Body of pancreas (tissue), 4 donors: ENCODE measurements around the gene SHF. TPM values are rescaled to one million over a fixed set of nuclear protein-coding genes. Genes with fewer than 3 reads are reported as not detected.

Source experiments
- ATAC-seq: fragments of 150-250 bp; one replicate; pipeline ENCODE4 v1.9.1; 2016
- DNase-seq, 4 donors: peaks; one replicate each; pipeline ENCODE4 v3.0.0-alpha.2; 2019
- H3K27ac ChIP-seq, 4 donors: fragments of 200-600 bp; sonication (generic); 1 replicate in 3 of 4; 2 replicates in 1 of 4; pipeline versions ENCODE4 v1.5.1 to v1.6.1; 2016 to 2019; ENCODE audit warnings: mild to moderate bottlenecking in 1 of 4, mixed read lengths in 1 of 4, moderate library complexity in 1 of 4
- H3K27me3 ChIP-seq, 2 donors: fragments of 200-600 bp; sonication (generic); one replicate each; pipeline ENCODE4 v1.6.0; 2016; ENCODE audit warnings: mild to moderate bottlenecking in 1 of 2
- H3K36me3 ChIP-seq, 2 donors: fragments of 200-600 bp; sonication (generic); replicated peaks in 1 of 2; 2 replicates each; pipeline ENCODE4 v1.5.1; 2016; ENCODE audit warnings: low read depth in 2 of 2; ENCODE audit not compliant: insufficient read depth in 1 of 2
- H3K4me1 ChIP-seq: fragments of 200-600 bp; sonication (generic); one replicate; pipeline ENCODE4 v1.6.0; 2016
- H3K4me3 ChIP-seq, 2 donors: fragments of 200-600 bp; sonication (generic); 1 replicate in 1 of 2; 2 replicates in 1 of 2; pipeline ENCODE4 v1.5.1; 2016 to 2019
- H3K9me3 ChIP-seq, 3 donors: fragments of 200-600 bp; sonication (generic); 1 replicate in 2 of 3; 2 replicates in 1 of 3; pipeline ENCODE4 v1.5.1; 2016
- CTCF ChIP-seq, 7 experiments: fragments of 450-650 bp in 4 of 7; fragments of 200-600 bp in 3 of 7; sonication (generic) in 3 of 7; IDR thresholded peaks; one replicate each; pipeline ENCODE4 v1.5.1; 2016 to 2019; ENCODE audit warnings: antibody characterized with exemption in 7 of 7
- POLR2A ChIP-seq, 3 donors: fragments of 450-650 bp; IDR thresholded peaks; one replicate each; pipeline ENCODE4 v1.6.1; 2016; ENCODE audit warnings: antibody characterized with exemption in 3 of 3, mild to moderate bottlenecking in 2 of 3
- WGBS, 2 donors: methylation state at CpG; one replicate each; pipeline ENCODE4 v1.1.5; 2017; 5-methylcytosine and 5-hydroxymethylcytosine counted together
- intact Hi-C: fragments of 100-400 bp; cut with DNase I; formaldehyde crosslinking; loops from one replicate; pipeline ENCODE4 v1.15.1; 2023
- total RNA-seq, 2 donors: library from RNA; depleted of rRNA; stranded (reverse); fragments of >200 nt; gene quantifications; one replicate each; pipeline ENCODE4 v1.1.0, GENCODE V29; 2016

Gene SHF
- total RNA-seq, 2 donors from 2014 or later, result 2.0 to 2.9 TPM

DNA sequence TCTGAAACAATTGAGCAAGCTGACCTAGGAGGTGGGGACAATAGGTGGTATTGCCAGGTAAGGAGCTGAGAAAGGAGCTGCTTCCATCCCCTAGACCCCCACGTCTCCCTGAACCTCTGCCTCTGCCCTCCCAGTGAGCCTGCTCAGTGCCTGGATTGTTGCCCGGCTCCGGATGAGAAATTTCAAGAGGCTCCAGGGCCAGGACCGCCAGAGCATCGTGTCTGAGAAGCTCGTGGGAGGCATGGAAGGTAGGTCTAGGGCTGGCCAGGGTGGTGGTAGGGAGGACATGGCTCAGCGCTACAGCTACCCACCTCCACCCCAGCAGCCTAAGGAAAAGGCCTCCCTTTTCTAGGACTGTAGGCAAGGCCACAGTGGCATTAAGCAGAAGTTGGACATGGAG is 44.7 kb downstream of the SHF start:
- no peaks in the 10 kb centered on the region for H3K36me3 ChIP-seq
- WGBS, 2 donors, result 79 to 88% methylated on average over 4 to 7 of the region's 7 CpGs
- no peaks in the 10 kb centered on the region for H3K4me1 ChIP-seq
- no peak for TF ChIP-seq CTCF (IDR thresholded peaks at IDR 0.05)
- no peak for TF ChIP-seq POLR2A (IDR thresholded peaks at IDR 0.05)
- intact Hi-C loops, result no loop called here
- H3K9me3 ChIP-seq, result no peaks in the 10 kb centered on the region
- no peak overlapping the region for H3K27ac ChIP-seq
- H3K27me3 ChIP-seq, result no peaks in the 10 kb centered on the region
- DNase-seq, result no peak
- H3K4me3 ChIP-seq, result no peak overlapping the region
- ATAC-seq, result no peak

DNA sequence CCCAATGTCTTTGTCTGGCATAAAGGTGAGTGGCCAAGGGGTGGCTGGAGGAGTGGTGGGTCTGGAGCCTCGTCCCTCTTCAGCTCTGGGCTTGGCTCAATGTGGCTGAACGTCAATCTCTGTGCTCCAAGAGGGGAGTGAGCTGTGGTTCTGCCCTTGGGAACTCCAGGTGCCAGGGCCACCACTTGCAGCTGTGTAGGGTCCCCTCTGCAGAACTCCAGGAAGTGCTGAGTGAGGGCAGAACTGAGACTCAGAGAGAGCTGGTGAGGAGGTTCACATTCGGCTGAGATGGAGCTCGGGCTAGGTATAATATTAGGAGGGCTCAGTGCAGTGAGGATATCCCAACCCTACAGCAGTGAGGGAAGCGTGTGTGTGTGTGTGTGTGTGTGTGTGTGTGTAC is 46.4 kb downstream of the SHF start:
- intact Hi-C loops, result no loop called here
- WGBS, 2 donors, result 83 to 100% methylated on average over 2 to 5 of the region's 5 CpGs
- Histone ChIP-seq H3K4me1 (no peaks in the 10 kb centered on the region), H3K36me3 (no peaks in the 10 kb centered on the region), H3K4me3 (no peak overlapping the region), H3K27ac (no peak overlapping the region), H3K9me3 (no peaks in the 10 kb centered on the region), H3K27me3 (peaks cover 0 to 2% of the 10 kb centered on the region in 2 donors)
- TF ChIP-seq POLR2A (IDR thresholded peaks at IDR 0.05) (no peak), CTCF (IDR thresholded peaks at IDR 0.05) (no peak)
- ATAC-seq (no peak), DNase-seq (no peak)

DNA sequence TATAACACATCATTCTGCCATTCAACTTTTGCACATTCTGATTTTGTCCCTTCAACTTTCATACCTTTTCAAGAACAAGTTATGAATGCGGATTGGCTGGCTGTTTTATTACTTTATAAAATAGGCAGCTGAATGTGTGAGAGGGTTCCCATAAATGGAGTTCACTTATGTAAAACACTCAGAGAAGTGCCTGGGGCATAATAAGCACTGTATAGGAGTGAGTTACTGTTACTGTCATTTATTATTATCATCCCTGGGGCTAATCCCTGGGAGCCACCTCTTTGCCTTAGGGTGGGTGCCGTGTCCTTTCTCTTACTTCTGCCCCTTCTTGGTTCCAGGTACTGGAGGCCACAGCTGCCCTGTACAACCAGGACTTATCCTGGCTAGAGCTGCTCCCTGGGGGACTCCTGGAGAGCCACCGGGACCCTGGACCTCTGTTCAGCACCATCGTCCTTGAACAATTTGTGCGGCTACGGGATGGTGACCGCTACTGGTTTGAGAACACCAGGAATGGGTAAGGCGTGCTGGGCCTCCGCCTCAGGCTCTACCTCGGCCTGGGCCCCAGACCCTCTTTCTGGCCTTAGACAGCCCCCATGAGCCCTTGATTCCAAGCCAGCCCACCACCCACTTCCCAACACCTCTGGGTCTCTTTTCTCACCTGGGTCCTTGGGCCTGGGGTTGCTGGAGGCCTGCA is 47.1 kb downstream of the SHF start:
- intact Hi-C loops, result no loop called here
- no peak overlapping the region for H3K27ac ChIP-seq

GRCh38 chr15:45139770-45140169 is 48.0 kb downstream of the SHF start:
- H3K36me3 ChIP-seq, result no peaks in the 10 kb centered on the region
- H3K27me3 ChIP-seq, result peaks cover 0 to 6% of the 10 kb centered on the region in 2 donors
- no peak overlapping the region for H3K27ac ChIP-seq
- no peak overlapping the region for H3K4me3 ChIP-seq
- no peak for ATAC-seq
- intact Hi-C loops, result no loop called here
- H3K9me3 ChIP-seq, result no peaks in the 10 kb centered on the region
- peaks cover 8% of the 10 kb centered on the region for H3K4me1 ChIP-seq
- TF ChIP-seq CTCF (IDR thresholded peaks at IDR 0.05), result no peak
- TF ChIP-seq POLR2A (IDR thresholded peaks at IDR 0.05), result no peak
- 73 to 81% methylated on average over 6 of the region's 6 CpGs for WGBS, 2 donors
- no peak for DNase-seq

More for the DNA sequence above, 47.1 kb downstream of the SHF start:
- ATAC-seq, result no peak
- peaks cover 0 to 6% of the 10 kb centered on the region in 2 donors for H3K27me3 ChIP-seq
- H3K4me3 ChIP-seq, result no peak overlapping the region
- H3K36me3 ChIP-seq, result no peaks in the 10 kb centered on the region
- no peaks in the 10 kb centered on the region for H3K9me3 ChIP-seq
- TF ChIP-seq CTCF (IDR thresholded peaks at IDR 0.05) (no peak), POLR2A (IDR thresholded peaks at IDR 0.05) (no peak)
- H3K4me1 ChIP-seq, result no peaks in the 10 kb centered on the region
- DNase-seq, result no peak
- WGBS, 2 donors, result 93 to 95% methylated on average over 10 of the region's 10 CpGs
